Measurements from ENCODE around the gene NTHL1. TPM values are rescaled to one million over a fixed set of nuclear protein-coding genes. Genes with fewer than 3 reads are reported as not detected.

The NTHL1 gene
- total RNA-seq, 4 donors from 2014 or later = 7.8 to 26.0 (median 10.0) TPM

DNA sequence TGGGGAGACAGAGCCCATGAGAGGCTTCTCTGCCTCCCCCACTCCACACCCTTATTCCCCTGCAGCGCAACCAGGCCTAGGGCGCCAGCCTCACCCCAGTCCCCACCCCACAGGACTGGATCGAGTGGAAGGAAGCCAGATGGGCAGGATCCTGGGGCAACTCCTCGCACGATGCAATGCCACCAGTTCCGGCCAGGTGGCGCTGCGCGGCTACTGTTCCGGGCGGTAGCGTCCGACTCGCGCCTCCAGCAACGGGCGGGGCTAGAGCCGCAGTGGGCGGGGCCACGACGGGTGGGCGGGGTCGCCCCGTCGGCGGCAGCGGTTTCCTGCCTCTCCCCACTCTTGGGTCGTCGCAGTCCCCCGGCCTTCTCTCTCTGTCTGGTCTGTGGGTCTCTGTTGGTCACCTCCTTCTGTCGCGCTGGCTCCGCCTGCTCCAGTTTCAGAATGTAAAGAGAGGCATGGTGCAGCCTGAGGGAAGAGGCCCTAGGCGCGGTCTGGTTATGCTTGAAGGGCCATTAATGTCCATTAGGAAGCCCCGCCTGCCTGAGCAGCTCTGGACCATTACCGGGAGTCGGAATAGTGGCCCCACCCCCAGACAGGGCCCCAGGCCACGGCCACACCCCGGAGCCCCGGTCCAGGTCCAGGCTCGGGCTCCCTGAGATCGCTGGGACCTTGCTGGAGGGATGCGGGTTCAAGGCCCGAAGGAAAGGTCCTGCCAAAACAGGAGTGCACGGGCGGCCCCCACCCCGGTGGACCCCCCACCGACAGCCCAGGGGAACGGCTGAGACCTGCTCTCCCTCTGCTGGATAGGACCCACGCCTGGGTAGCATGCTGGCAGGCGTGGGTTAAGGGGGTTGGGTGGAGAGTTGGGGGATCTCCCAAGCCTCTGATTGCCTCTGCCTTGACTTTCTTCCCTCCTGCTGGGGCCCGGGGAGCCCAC is 24.3 kb downstream of the NTHL1 start:
- Histone ChIP-seq H3K4me3 (peak overlapping the region in 3 of 4 donors; percentile 31 to 61 (median 32)), H3K36me3 (no peaks in the 10 kb centered on the region), H3K4me1 (peaks cover 37 to 73% (median 48%) of the 10 kb centered on the region in 3 donors), H3K27ac (peak overlapping the region; percentile 29 to 85 (median 78)), H3K9me3 (no peaks in the 10 kb centered on the region), H3K27me3 (peaks cover 3 to 51% (median 11%) of the 10 kb centered on the region in 4 donors)
- DNase-seq = peak; percentile 39
- intact Hi-C loops (cut with DNase I) = loop anchor here (5.0 kb wide), 1 partner anchor 119 kb away; no protein-coding TSS in a partner anchor
- TF ChIP-seq POLR2A (IDR thresholded peaks at IDR 0.05) = peak in 1 of 4 donors; percentile 28
- TF ChIP-seq, protein P1, sequence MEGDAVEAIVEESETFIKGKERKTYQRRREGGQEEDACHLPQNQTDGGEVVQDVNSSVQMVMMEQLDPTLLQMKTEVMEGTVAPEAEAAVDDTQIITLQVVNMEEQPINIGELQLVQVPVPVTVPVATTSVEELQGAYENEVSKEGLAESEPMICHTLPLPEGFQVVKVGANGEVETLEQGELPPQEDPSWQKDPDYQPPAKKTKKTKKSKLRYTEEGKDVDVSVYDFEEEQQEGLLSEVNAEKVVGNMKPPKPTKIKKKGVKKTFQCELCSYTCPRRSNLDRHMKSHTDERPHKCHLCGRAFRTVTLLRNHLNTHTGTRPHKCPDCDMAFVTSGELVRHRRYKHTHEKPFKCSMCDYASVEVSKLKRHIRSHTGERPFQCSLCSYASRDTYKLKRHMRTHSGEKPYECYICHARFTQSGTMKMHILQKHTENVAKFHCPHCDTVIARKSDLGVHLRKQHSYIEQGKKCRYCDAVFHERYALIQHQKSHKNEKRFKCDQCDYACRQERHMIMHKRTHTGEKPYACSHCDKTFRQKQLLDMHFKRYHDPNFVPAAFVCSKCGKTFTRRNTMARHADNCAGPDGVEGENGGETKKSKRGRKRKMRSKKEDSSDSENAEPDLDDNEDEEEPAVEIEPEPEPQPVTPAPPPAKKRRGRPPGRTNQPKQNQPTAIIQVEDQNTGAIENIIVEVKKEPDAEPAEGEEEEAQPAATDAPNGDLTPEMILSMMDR (IDR thresholded peaks at IDR 0.05) = peak; percentile 96 to 100 (median 99)
- WGBS, 2 donors = 24 to 42% methylated on average over 1 to 11 of the region's 53 CpGs

DNA sequence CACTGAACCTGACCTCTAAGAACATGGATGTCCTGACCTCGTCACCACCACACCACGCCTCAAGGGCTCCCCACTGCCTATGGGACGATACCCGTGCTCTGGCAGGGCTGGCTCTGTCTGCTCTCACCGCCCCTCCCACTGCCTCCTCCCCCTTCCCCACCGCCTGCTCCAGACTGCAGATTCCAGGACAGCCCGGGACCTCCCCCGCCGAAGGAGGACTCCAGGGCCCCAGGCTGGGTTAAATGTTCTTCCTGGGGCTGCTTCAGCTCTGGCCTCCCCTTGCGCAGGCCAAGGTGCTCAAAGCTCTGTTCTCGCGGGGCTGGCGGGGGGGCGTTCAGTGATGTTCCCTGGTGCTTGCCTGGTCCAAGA is 24.9 kb downstream of the NTHL1 start:
- TF ChIP-seq, protein P1 (IDR thresholded peaks at IDR 0.05) = no peak
- no peak for TF ChIP-seq POLR2A (IDR thresholded peaks at IDR 0.05)
- 0 to 10% methylated on average over 1 to 2 of the region's 14 CpGs for WGBS, 2 donors
- H3K27me3 ChIP-seq = peaks cover 3 to 57% (median 11%) of the 10 kb centered on the region in 4 donors
- no peak for DNase-seq
- peaks cover 32 to 67% (median 41%) of the 10 kb centered on the region in 3 donors for H3K4me1 ChIP-seq
- H3K27ac ChIP-seq = peak overlapping the region; percentile 29 to 85 (median 78)
- H3K9me3 ChIP-seq = no peaks in the 10 kb centered on the region
- no peaks in the 10 kb centered on the region for H3K36me3 ChIP-seq
- H3K4me3 ChIP-seq = peak overlapping the region in 3 of 4 donors; percentile 31 to 61 (median 32)
- intact Hi-C loops (cut with DNase I) = loop anchor here (5.0 kb wide), 1 partner anchor 120 kb away; no protein-coding TSS in a partner anchor

DNA sequence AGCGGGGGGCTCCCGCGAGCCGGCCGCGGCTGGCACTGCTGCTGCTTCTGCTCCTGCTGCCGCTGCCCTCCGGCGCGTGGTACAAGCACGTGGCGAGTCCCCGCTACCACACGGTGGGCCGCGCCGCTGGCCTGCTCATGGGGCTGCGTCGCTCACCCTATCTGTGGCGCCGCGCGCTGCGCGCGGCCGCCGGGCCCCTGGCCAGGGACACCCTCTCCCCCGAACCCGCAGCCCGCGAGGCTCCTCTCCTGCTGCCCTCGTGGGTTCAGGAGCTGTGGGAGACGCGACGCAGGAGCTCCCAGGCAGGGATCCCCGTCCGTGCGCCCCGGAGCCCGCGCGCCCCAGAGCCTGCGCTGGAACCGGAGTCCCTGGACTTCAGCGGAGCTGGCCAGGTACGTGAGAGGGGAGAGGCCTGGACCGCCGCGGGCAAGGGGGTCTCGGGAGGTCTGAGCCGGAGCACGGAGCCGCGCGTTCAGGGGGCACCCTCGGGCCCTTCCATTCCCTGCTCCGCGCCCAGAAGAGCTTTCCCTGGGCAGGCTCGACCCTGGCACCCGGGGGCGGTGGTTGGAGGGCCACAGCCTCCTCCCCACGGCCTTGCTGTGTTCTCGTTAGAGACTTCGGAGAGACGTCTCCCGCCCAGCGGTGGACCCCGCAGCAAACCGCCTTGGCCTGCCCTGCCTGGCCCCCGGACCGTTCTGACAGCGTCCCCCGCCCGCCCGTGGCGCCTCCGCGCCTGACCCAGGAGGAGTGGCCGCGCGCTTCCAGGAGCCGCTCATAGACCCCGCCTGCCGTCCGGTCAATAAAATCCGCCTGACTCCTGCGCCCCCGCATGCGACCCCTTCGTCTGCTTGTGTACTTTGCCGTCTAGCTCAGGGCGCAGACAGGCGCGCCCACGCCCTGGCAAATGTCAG is 27.5 kb downstream of the NTHL1 start:
- peak overlapping the region in 2 of 4 donors; percentile 21 to 50 for H3K4me3 ChIP-seq
- TF ChIP-seq, protein P1 (IDR thresholded peaks at IDR 0.05) = no peak
- TF ChIP-seq POLR2A (IDR thresholded peaks at IDR 0.05) = no peak
- H3K9me3 ChIP-seq = no peaks in the 10 kb centered on the region
- H3K36me3 ChIP-seq = no peaks in the 10 kb centered on the region
- intact Hi-C loops (cut with DNase I) = loop anchor here (5.0 kb wide), 1 partner anchor 122 kb away; no protein-coding TSS in a partner anchor
- H3K27ac ChIP-seq = no peak overlapping the region
- peaks cover 31 to 53% (median 32%) of the 10 kb centered on the region in 3 donors for H3K4me1 ChIP-seq
- WGBS, 2 donors = 1 to 2% methylated on average over 14 to 38 of the region's 96 CpGs
- no peak for DNase-seq
- peaks cover 3 to 62% (median 11%) of the 10 kb centered on the region in 4 donors for H3K27me3 ChIP-seq

DNA sequence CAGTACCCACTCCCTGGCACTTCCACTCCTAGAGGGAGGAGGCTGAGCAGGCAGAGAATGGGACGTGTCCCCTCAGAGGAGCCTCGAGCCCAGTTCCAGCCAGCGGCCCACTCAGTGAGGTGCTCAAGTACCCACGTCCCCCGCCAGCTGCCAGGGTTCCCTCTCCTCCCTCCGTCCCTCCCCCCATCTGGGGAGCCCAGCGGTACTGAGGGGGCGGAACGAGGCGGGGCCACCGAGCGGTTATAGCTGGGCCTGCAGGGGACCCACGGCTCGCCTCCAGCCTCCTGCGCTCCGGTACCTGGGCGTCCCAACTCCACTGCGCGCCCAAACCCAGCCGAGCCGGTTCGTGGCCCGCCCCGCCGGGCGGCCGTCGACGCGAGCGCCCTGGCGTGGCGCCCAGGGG is 28.1 kb downstream of the NTHL1 start, which contains the start of gene NPW:
NPW (plus strand) TSS at position 268 of the 403 bp plus-strand sequence.
- DNase-seq = no peak
- no peaks in the 10 kb centered on the region for H3K9me3 ChIP-seq
- no peak within 1 kb of the TSS for H3K27ac ChIP-seq
- TF ChIP-seq, protein P1 (IDR thresholded peaks at IDR 0.05) = no peak
- no peak for TF ChIP-seq POLR2A (IDR thresholded peaks at IDR 0.05)
- peaks cover 31 to 57% (median 32%) of the 10 kb centered on the region in 3 donors for H3K4me1 ChIP-seq
- 0% methylated on average over 4 of the region's 33 CpGs; no CpG with 5 or more reads in 1 of the 2 donors for WGBS, 2 donors
- intact Hi-C loops (cut with DNase I) = no loop called here
- peaks cover 3 to 62% (median 11%) of the 10 kb centered on the region in 4 donors for H3K27me3 ChIP-seq
- peak within 1 kb of the TSS in 2 of 4 donors; percentile 21 to 50 for H3K4me3 ChIP-seq
- H3K36me3 ChIP-seq = no peaks in the 10 kb centered on the region
